H1 (cell line): ENCODE data around the gene SLC22A31. TPM values are rescaled to one million over a fixed set of nuclear protein-coding genes. Genes with fewer than 3 reads are reported as not detected.
A peak's percentile ranks its signal among the peaks of the same experiment; 100 is the strongest.

Experiments used
- CTCF ChIA-PET: fragments of 300-600 bp; sonication (Branson Sonifier 250); formaldehyde crosslinking; loops from one replicate; lab custom pipeline; 2021; ENCODE audit not compliant: partially characterized antibody; lab: Charles Lee
- POLR2A ChIA-PET: fragments of 300-600 bp; sonication (Branson Sonifier 250); formaldehyde crosslinking; loops from one replicate; lab custom pipeline; 2021; ENCODE audit warnings: inconsistent platforms; ENCODE audit not compliant: partially characterized antibody; lab: Charles Lee
- DNase-seq, 2 experiments: peaks; one replicate each; pipeline versions ENCODE4 v3.0.0 to v3.0.0-alpha.2; 2010 to 2022; ENCODE audit warnings: low spot score in 2 of 2, low read depth in 1 of 2, mixed read lengths in 1 of 2
- FAIRE-seq: peaks from 2 replicates; lab custom pipeline; 2011; peaks lifted over from hg19 to GRCh38; lab: Jason Lieb, UNC
- H2AFZ ChIP-seq: 2 replicates; pipeline ENCODE4 v1.8.1; 2012; ENCODE audit warnings: low read length, inconsistent platforms
- H2AK5ac ChIP-seq: 2 replicates; pipeline ENCODE4 v1.6.1; 2013; ENCODE audit warnings: low read depth, low read length
- H2BK120ac ChIP-seq: replicated peaks from 2 replicates; pipeline ENCODE3; 2013; ENCODE audit warnings: low read depth, low read length, inconsistent platforms
- H2BK12ac ChIP-seq: 2 replicates; pipeline ENCODE4 v1.6.1; 2013; ENCODE audit warnings: low read depth, low read length
- H2BK15ac ChIP-seq: 2 replicates; pipeline ENCODE4 v1.6.1; 2013; ENCODE audit warnings: low read length
- H2BK20ac ChIP-seq: 2 replicates; pipeline ENCODE4 v1.6.1; 2013; ENCODE audit warnings: low read length
- H2BK5ac ChIP-seq: 2 replicates; pipeline ENCODE4 v1.6.1; 2013; ENCODE audit warnings: low read depth, low read length
- H3K14ac ChIP-seq: 2 replicates; pipeline ENCODE4 v1.6.1; 2013; ENCODE audit warnings: inconsistent platforms; ENCODE audit not compliant: insufficient read length
- H3K18ac ChIP-seq: 2 replicates; pipeline ENCODE4 v1.6.1; 2013; ENCODE audit warnings: low read length; ENCODE audit errors: extremely low read depth
- H3K23ac ChIP-seq: 2 replicates; pipeline ENCODE4 v1.6.1; 2013; ENCODE audit warnings: inconsistent platforms; ENCODE audit not compliant: insufficient read length
- H3K23me2 ChIP-seq: 2 replicates; pipeline ENCODE4 v1.6.1; 2013; ENCODE audit warnings: low read depth, low read length
- H3K27ac ChIP-seq: 2 replicates; pipeline ENCODE4 v1.6.1; 2011; ENCODE audit warnings: low read depth, low read length, inconsistent platforms
- H3K27me3 ChIP-seq, 4 experiments: replicated peaks in 1 of 4; 1 replicate in 1 of 4; 2 replicates in 3 of 4; pipeline versions ENCODE4 v1.6.1 to v1.8.1; 2011 to 2013; ENCODE audit warnings: low read length in 3 of 4, mild to moderate bottlenecking in 3 of 4, inconsistent platforms in 2 of 4, mixed read lengths in 2 of 4, moderate library complexity in 1 of 4; ENCODE audit not compliant: control insufficient read depth in 3 of 4, insufficient read depth in 3 of 4; ENCODE audit errors: extremely low read depth in 1 of 4
- H3K36me3 ChIP-seq, 4 experiments: 2 replicates each; pipeline versions ENCODE4 v1.6.1 to v1.8.1; 2011 to 2013; ENCODE audit warnings: mild to moderate bottlenecking in 4 of 4, low read length in 3 of 4, moderate library complexity in 2 of 4, control low read depth in 1 of 4, inconsistent platforms in 1 of 4; ENCODE audit not compliant: insufficient read depth in 4 of 4, control insufficient read depth in 2 of 4
- H3K4ac ChIP-seq: replicated peaks from 2 replicates; pipeline ENCODE3; 2013; ENCODE audit warnings: low read length, low read depth, mixed read lengths, inconsistent platforms; ENCODE audit not compliant: insufficient read length
- H3K4me1 ChIP-seq, 4 experiments: replicated peaks in 1 of 4; 1 replicate in 1 of 4; 2 replicates in 3 of 4; pipeline versions ENCODE4 v1.6.1 to v1.8.1; 2011 to 2013; ENCODE audit warnings: low read length in 3 of 4, inconsistent platforms in 2 of 4, mixed read lengths in 1 of 4; ENCODE audit not compliant: insufficient read depth in 4 of 4, control insufficient read depth in 3 of 4
- H3K4me2 ChIP-seq, 2 experiments: 2 replicates each; pipeline versions ENCODE4 v1.6.1 to v1.8.1; 2011 to 2013; ENCODE audit warnings: low read depth in 2 of 2, low read length in 2 of 2, control low read depth in 1 of 2, inconsistent platforms in 1 of 2, mild to moderate bottlenecking in 1 of 2; ENCODE audit not compliant: insufficient read depth in 1 of 2
- H3K4me3 ChIP-seq, 4 experiments: fragments of 200-600, 300-600 bp in 1 of 4; sonication (generic), shearing (Covaris generic), sonication (Bioruptor Twin) in 1 of 4; 2 replicates each; pipeline versions ENCODE4 v1.5.1 to v1.8.1; 2011 to 2016; ENCODE audit warnings: low read length in 4 of 4, low read depth in 3 of 4, control low read depth in 2 of 4, inconsistent platforms in 2 of 4, mild to moderate bottlenecking in 2 of 4, mixed read lengths in 1 of 4, moderate library complexity in 1 of 4; ENCODE audit not compliant: insufficient read depth in 2 of 4; ENCODE audit errors: extremely low read depth in 1 of 4
- H3K56ac ChIP-seq: replicated peaks from 2 replicates; pipeline ENCODE3; 2013; ENCODE audit warnings: low read depth, mild to moderate bottlenecking, mixed read lengths, low read length, inconsistent platforms; ENCODE audit not compliant: insufficient read length
- H3K79me1 ChIP-seq: 2 replicates; pipeline ENCODE4 v1.6.1; 2013; ENCODE audit warnings: low read depth, low read length, control low read depth
- H3K79me2 ChIP-seq, 2 experiments: 2 replicates each; pipeline versions ENCODE4 v1.6.1 to v1.8.1; 2012 to 2013; ENCODE audit warnings: low read length in 2 of 2, mild to moderate bottlenecking in 2 of 2, inconsistent platforms in 1 of 2; ENCODE audit not compliant: insufficient read depth in 2 of 2, control insufficient read depth in 1 of 2
- H3K9ac ChIP-seq, 4 experiments: replicated peaks in 1 of 4; 1 replicate in 1 of 4; 2 replicates in 3 of 4; pipeline versions ENCODE4 v1.6.1 to v1.8.1; 2011 to 2013; ENCODE audit warnings: low read depth in 3 of 4, low read length in 3 of 4, control low read depth in 2 of 4, mild to moderate bottlenecking in 2 of 4, moderate library complexity in 2 of 4, inconsistent platforms in 1 of 4; ENCODE audit errors: extremely low read depth in 1 of 4
- H3K9me3 ChIP-seq, 2 experiments: 2 replicates each; pipeline versions ENCODE4 v1.6.1 to v1.8.1; 2012 to 2013; ENCODE audit warnings: mild to moderate bottlenecking in 2 of 2, moderate library complexity in 2 of 2, control low read depth in 1 of 2, inconsistent platforms in 1 of 2, low read depth in 1 of 2, low read length in 1 of 2, mixed read lengths in 1 of 2; ENCODE audit not compliant: insufficient read depth in 2 of 2
- H4K20me1 ChIP-seq, 2 experiments: replicated peaks in 1 of 2; 2 replicates each; pipeline versions ENCODE3 to v1.8.1; 2011 to 2013; ENCODE audit warnings: inconsistent platforms in 2 of 2, low read length in 2 of 2, mild to moderate bottlenecking in 1 of 2; ENCODE audit not compliant: insufficient read depth in 2 of 2, control insufficient read depth in 1 of 2
- H4K5ac ChIP-seq: 2 replicates; pipeline ENCODE4 v1.6.1; 2013; ENCODE audit warnings: low read length, low read depth, mixed read lengths, inconsistent platforms; ENCODE audit not compliant: insufficient read length
- H4K8ac ChIP-seq: 2 replicates; pipeline ENCODE4 v1.8.0; 2013; ENCODE audit warnings: mild to moderate bottlenecking, moderate library complexity, low read length, inconsistent platforms; ENCODE audit not compliant: insufficient read depth; ENCODE audit errors: extremely low read depth
- H4K91ac ChIP-seq: replicated peaks from 2 replicates; pipeline ENCODE3; 2013; ENCODE audit warnings: low read length, mixed read lengths, inconsistent platforms; ENCODE audit not compliant: insufficient read length
- RNF2 ChIP-seq: fragments of 200-900, 300-1000 bp; sonication (generic); IDR thresholded peaks from 2 replicates; pipeline ENCODE4 v1.7.1; 2016; ENCODE audit warnings: borderline replicate concordance, low read depth, mild to moderate bottlenecking, antibody characterized with exemption, low read length; ENCODE audit not compliant: poor library complexity, severe bottlenecking; ENCODE audit errors: missing control alignments
- SP2 ChIP-seq: IDR thresholded peaks from 2 replicates; pipeline ENCODE4 v1.6.1; 2012; ENCODE audit warnings: mild to moderate bottlenecking, low read length, inconsistent platforms
- WGBS, 2 experiments: shearing (Covaris generic) in 1 of 2; methylation state at CpG; one replicate each; pipeline versions ENCODE4 v1.1.6 to v1.1.7; 2013 to 2015; ENCODE audit warnings: low lambda C conversion rate in 2 of 2, mixed read lengths in 2 of 2, inconsistent platforms in 1 of 2, low coverage in 1 of 2, missing lambda C conversion rate in 1 of 2; ENCODE audit not compliant: insufficient replicate concordance in 2 of 2, insufficient coverage in 1 of 2, insufficient read length in 1 of 2; ENCODE audit errors: extremely low coverage in 1 of 2, missing lambda C conversion rate in 1 of 2; 5-methylcytosine and 5-hydroxymethylcytosine counted together
- polyA plus RNA-seq, 7 experiments: library from polyadenylated mRNA; depleted of rRNA in 3 of 7; stranded (reverse) in 5 of 7; unstranded in 2 of 7; fragments of >200 nt in 5 of 7; fragments of 200-250 nt in 2 of 7; gene quantifications; 1 replicate in 5 of 7; 2 replicates in 1 of 7; 4 replicates in 1 of 7; pipeline versions ENCODE4 v1.2.1 to v1.2.3, GENCODE V29; 2011 to 2013; ENCODE audit warnings: missing spikeins in 2 of 7, mixed read lengths in 2 of 7
- total RNA-seq: library from RNA; stranded (reverse); fragmentation: NEBNext Ultra II Directional; extraction: Animal tissue kit (Norgen Biotek cat#: 25700); gene quantifications from 2 replicates; pipeline ENCODE4 v1.2.1, GENCODE V29; 2021

SLC22A31 gene
- total and polyA plus RNA-seq, 2 of the 8 experiments (the other 6 are each of a cell fraction or from before 2014, with no cell fraction given): 7.7 to 10.6 TPM

DNA sequence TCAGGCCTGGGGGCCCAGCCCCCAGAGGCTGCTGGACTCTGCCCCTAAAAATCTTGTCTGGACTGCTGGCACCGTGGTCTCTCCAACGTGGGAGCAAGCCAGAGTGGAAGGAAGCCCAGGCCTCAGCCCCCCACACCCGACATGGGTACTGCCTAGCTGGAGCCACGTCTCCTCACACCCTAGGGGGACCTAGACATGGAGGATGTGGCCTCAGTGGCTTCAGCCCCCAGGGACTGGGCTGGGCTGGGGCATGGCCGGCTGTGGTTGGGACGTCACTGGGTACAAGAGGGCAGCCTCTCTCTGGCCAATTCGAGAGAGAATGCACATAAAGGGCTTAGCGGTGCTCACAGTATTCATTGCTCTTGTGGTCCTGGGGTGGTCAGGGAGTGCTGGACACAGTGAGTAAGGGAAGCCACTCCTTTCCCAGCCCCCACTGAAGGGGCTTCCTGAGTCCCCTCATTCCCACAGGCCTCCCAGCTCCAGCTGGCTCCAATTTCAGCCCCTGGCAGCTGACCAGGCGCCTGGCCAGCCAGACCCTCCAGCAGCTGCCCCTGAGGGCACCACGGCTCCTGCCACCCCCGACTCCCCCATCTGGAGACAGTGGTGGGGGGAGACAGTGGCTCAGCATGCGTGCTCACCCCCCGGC lies 27.7 kb downstream of the SLC22A31 start:
- Histone ChIP-seq H4K91ac (no peak overlapping the region), H2AFZ (no peak overlapping the region), H3K27ac (no peak overlapping the region), H3K4me1 (peaks cover 0 to 26% (median 17%) of the 10 kb centered on the region in 4 experiments; a peak in 6 of 7 replicates), H2BK15ac (no peak overlapping the region), H3K56ac (no peak overlapping the region), H2BK120ac (no peak overlapping the region), H3K9ac (no peak overlapping the region), H4K20me1 (peaks cover 0 to 3% of the 10 kb centered on the region in 2 experiments), H3K18ac (no peak overlapping the region), H3K9me3 (no peaks in the 10 kb centered on the region), H2BK20ac (0 out of 2 replicates have a peak overlapping the region, but pooled peaks have one; percentile 34), H2BK12ac (no peak overlapping the region), H3K79me1 (no peaks in the 10 kb centered on the region), H2AK5ac (no peak overlapping the region; the same call in 1 of the 2 replicates), H3K4ac (no peak overlapping the region), H3K4me3 (no peak overlapping the region), H4K8ac (no peak overlapping the region), H3K23ac (no peak overlapping the region), H3K14ac (no peak overlapping the region), H4K5ac (no peak overlapping the region), H3K79me2 (no peaks in the 10 kb centered on the region), H2BK5ac (no peak overlapping the region), H3K36me3 (no peaks in the 10 kb centered on the region), H3K4me2 (peak overlapping the region in 1 of 2 experiments; percentile 26; a peak in 1 of 4 replicates), H3K27me3 (peaks cover 0 to 7% (median 4%) of the 10 kb centered on the region in 4 experiments; a peak in 4 of 7 replicates), H3K23me2 (peaks cover 5% of the 10 kb centered on the region)
- DNase-seq (no peak), FAIRE-seq (no peak)
- WGBS, 2 experiments: 79% methylated on average over 13 of the region's 13 CpGs; no CpG with 5 or more reads in 1 of the 2 experiments
- ChIA-PET POLR2A (interaction anchor here (1.1 to 2.3 kb wide), 3 partner anchors 12 to 361 kb away, joined by 3 to 9 read pairs (median 5); partner anchors contain the start of genes APRT and SLC22A31), CTCF (interaction anchor here (1.9 to 3.0 kb wide), 2 partner anchors 17 to 436 kb away, joined by 10 read pairs; no protein-coding TSS in a partner anchor)
- TF ChIP-seq SP2: no peak
- no peak for TF ChIP-seq RNF2
